NCI-H1694 treated with DMSO at 0.1 percent for 48 hours (cell line): ENCODE results near the gene FKTN.

Experiments
- DNase-seq: peaks from one replicate; lab custom pipeline; 2025; lab: John Stamatoyannopoulos, UW

The FKTN gene

DNA sequence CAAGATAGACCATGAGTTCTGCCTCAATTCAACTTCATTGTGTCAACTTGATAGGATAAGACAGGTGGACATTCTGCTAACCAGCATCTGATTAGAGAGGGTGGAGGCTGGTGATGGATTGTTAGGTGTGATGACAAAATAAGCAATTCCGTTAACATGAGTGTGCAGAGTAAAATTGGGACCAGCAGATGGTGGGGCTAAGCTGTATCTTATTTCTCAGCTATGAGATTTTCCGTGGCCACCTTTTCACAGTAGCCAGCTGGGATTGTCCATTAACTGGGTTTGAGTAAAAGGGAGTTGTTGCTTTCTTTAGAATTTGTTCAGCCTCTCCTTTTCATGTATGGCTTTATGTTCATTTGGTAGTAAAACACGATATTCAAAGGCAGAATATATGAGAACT lies 75.5 kb downstream of the FKTN start:
- no peak for DNase-seq

DNA sequence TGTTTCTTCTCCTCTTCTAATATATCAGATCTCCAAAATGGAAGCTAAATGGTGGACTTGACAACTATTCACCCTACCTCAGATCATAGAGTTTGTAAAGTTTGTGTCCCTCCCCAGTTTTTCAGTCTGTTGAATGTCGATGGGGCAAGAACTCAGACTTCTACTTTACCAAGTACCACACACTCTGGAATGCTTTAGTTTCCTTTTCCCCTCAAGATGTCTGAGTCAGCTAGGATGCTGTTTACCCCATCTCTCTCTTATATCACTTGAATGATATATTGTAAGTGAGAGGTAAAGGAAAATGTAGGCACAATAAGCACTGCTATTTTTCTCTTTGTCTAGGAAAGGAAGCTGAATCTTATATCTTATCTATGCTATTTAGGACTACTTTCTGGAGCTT lies 78.4 kb downstream of the FKTN start:
- no peak for DNase-seq

DNA sequence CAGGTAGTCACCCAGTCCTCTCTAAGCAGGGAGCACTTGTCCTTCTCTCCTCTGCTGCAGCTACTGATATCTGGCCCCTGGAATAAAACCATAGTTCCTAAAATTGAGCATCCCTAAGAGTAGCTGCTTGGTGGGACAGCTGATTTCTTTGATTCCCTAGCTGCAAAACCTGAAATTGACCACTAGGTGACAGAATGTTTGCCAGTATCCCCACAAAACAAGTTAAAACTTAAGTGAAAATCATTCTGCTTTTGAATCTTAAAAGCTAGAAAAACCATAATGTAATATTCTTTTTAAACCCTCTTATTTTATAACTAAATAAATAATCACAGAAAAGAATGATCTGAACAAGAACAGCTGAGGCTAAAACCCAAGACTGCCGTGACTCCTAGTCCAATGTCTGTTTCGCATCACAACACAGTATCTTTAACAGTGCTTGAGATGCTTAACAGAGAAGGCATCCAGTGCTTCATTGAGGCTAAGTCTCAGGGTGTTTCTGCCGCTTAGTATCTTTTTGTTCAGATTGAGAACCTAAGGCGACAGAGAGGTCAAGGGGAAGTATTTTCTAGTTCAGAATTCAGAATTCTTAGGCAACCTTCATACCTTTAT lies 80.0 kb downstream of the FKTN start:
- DNase-seq, result no peak

DNA sequence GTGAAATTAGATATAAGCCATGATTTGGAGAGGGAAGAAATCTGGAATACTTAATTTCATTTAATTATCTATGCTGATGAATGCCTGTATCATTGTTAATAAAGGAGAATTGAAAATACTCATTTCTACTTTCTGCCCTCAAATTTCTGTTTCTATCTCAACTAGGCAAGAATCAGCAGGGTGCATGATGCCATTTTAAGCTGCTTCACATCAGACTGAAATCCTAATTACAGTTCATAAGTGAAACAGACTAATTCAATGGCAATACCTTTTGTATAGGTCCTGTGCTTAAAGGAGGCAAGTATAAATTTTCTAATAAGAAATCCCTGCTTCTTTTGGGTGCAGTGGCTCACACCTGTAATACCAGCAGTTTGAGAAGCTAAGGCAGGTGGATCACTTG lies 82.0 kb downstream of the FKTN start:
- no peak for DNase-seq

DNA sequence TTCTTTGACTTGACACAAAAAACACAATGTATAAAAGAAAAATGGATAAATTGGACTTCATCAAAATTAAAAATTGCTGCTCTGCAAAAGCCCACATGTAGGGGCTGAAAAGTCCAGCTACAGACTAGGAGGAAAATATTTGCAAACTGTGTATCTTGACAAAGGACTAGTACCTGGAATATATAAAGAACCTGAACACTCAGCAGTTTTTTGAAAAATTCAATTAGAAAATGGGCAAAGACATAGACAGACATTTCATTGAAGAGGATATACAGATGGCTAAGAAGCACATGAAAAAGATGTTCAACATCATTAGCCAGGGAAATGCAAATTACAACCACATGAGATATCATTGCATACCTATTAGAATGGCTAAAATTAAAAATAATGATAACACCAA lies 85.9 kb downstream of the FKTN start:
- DNase-seq, result no peak

DNA sequence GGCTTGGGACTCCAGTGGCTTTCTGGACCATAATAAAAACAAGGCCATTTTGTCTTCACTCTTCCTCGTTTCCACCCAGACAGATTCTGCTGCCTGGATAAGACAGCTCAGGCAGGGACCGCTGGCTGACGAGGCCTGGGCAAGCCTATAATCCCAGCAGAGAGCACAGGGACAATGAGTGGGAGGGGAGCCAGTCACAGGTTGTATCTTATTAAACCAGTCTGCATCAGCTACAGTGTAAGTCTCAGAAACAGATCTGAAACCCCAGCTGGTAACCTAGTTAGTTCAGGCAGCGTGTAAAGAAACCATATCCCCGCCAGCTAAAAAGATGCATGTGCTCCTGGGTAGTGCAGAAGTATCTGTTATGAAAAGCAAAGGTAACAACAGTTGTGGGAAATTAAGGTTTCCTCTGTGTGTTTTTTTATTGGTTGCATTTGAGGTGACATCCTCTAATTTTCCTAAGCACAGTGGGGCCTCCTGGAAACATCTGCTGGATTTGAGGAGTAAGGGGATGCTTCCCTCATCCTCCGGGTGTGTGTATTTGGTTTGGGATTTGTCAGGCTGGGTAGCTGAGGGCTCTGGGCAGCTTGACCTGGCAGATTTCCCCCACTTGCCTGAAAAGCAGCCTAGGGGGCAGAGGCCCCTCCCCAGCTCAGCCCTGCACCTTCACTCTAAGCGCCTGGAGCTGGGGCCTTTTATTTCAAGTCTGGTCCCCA lies 89.1 kb downstream of the FKTN start:
- DNase-seq, result no peak

DNA sequence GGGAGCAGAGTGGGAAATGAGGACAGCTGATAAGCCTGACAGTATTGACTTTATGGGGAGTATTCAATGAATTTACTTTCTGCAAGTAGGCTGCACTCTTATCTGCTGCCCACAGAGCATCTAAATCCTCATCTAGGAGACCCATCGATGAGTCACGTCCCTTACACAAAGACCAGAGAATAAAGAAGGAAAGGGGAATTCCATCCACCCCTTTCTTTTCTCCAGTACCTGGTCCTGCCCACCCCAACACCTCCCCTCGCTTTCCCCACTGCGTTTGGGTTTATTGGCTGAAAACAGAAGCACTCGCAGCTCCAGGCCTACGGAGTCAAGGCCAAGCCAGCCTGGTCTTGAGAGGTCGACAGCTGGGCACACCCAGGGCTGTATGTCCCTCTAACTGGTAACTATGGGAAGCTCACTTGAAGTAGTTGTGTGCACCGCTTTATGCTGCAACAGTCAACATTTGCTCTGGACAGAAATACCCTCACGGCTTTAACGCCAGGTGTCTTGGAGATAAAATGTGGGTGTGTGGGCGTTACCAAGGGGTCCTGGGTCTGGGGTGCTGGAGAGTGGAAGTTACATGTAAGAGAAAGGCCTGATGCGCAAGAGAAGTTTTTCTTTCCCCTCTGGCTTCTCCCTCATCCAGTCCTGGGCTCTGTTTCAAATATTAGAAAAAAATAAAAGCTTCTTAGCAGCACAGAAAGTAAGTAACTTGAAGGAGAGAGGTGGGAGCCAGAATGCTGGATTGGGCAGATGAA lies 89.8 kb downstream of the FKTN start:
- DNase-seq, result no peak

DNA sequence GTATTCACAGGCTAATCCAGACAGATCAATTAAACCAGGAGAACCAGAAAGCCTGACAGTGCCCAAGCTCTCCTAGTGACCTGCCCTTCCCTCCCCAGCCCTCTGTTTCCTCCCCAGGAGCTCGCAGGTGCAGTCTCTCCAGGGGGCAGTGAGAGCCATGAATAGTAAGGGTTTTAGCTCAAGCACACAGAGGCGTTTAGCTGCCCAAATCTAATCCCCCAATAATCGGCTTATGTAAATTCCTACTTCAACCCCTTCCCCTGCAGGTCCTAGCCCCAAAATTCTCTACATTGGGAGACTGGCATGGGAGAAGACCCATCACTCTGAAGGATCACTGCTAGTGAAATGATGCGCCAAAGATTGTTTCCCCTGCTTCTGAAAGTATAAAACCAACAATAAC lies 93.9 kb downstream of the FKTN start:
- no peak for DNase-seq

DNA sequence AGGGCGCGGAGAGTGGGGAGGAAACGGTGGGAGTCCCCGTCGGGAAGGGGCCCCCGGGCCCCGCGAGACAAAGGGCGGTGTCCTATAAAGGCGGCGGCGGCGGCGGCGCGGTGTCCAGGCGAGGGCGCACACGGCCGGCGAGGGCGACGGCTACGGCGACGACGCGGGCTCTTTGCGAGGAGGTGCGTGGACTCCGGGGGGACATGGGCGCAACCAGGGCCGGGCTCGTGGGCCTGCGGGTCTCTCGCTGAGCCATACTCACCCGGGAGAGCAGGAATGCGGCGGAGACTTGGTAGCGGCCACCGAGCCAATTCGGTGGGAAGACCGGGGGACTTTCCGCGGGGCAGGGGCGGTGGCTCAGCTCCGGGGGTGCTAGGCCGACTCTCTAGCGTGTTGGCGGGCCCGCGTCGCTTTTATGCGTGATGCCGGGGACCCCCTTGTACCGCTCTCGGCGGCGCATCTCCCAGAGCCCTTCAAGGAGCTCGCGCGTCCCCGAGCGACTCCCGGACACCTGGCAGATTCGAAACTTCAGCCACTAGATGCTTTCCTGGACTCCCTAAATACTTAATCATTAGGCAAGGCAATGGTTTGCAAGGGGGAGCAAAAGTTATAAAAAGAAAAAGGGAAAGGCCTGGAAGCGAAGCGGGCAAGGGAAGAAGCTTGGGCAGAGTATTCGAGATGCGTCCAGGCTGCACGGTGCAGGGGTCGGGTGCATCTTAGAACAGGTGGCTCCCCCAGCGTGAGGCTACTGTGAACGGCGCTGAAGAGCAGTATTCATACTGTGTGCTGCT lies 98.4 kb downstream of the FKTN start:
- DNase-seq, result no peak

DNA sequence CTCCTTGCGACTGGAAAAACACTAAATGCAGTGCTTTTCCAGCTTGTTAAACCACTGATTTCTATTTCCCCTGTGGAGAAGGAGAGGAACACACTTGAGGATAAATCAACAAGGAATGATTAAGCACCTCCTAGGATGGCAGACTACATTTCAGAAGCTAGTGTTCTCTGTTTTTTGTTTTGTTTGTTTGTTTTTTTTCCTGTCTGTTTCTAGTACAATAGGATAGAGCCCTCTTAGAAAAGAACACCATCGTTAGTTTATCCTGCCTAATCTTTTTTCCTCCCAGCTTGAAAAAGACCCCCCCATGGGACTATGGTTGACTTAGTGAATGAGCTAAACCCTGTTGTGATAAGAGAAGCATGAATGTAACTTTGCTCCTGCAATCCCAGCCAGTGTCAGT lies 100.4 kb downstream of the FKTN start:
- no peak for DNase-seq

DNA sequence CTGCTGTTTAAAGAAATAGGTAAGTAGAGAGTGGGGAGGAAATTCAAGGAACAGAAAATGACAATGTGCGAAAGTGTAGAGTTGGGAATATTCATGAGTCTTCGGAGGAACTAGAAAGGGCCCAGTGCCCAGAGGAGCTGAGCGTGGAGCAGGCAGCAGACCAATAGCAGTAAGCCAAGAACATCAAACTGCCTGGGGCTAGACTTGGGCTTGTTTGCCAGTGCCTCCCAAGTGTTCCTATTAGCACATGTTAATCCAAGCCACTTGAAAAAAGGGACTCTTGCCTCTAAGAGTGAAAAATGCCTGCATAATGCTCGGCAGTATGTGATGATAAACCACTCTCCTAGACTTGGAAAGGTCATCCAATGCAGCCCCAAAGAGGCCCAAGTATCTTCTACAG lies 103.1 kb downstream of the FKTN start:
- DNase-seq, result no peak

DNA sequence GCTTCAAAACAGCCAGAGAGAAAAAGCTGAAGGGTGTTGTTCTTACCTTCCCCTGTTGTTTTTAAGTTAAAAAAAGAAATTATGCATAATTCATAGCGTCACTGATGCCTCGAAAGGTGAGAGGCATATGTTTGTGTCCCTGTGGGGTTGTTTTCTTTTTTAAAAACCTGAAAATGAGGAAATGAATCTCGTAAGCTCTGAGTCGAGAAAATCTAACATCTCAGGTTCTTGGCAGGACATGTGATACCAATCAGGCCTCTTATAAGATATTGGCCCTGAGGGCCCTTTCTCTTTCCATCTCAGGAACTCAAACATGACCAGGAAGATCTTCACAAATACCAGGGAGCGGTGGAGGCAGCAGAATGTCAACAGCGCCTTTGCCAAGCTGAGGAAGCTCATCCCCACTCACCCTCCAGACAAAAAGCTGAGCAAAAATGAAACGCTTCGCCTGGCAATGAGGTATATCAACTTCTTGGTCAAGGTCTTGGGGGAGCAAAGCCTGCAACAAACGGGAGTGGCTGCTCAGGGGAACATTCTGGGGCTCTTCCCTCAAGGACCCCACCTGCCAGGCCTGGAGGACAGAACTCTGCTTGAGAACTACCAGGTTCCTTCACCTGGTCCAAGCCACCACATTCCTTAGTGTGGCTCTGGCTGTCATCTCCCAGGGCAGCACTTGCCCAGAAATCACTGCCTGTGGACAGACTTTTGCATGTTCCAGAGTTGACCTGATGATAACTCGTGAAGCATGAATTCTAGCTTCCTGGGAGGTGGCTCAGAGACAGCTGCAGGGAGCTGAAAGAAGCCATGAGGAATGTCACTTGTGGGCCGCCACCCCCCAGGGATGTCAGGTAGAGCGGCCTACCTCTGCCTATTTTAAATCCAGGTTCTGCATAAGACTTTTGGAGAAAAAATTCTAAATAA lies 104.5 kb downstream of the FKTN start, which contains the start of gene TAL2:
TSS of gene TAL2 (plus strand) at position 274 of the 921 bp plus-strand sequence. CDS start at position 314, 40 bp downstream.
- no peak for DNase-seq

DNA sequence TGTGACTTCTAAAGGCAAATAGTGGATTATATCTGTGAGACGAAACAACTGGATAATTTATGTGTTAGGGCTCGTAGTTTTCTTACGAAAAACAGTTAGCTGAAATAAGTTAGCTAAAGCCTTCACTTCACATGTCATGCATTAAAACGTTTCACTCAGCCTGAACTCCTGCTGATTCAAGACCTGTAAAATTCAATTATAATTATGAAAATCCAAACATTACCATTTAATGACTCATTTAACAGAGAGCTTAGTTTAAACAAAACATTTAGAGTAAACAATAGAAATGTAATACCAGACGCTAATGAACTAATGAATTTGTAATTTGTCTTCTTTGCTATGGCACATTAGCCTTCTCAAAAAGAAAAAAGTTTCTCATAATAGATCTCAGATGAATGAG lies 106.0 kb downstream of the FKTN start:
- no peak for DNase-seq

DNA sequence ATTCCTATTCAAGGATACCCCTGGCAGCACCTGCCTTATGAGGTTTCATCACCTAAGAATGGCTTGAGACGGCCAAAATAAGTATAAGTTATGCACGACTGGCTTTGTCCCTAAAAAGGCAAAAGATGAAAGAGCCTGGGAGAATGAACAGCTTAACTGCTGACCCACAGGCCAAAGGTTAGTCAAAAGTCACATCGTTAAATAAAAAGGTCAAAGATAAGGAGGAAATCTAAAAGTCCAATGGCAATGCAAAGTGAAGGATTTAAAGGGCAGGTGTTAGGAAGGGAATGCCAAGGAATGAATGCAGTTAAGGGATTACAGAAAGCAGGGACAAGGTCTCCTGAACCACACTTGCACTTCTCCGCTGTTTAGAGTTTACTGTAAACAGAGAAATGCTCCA lies 109.9 kb downstream of the FKTN start:
- no peak for DNase-seq

DNA sequence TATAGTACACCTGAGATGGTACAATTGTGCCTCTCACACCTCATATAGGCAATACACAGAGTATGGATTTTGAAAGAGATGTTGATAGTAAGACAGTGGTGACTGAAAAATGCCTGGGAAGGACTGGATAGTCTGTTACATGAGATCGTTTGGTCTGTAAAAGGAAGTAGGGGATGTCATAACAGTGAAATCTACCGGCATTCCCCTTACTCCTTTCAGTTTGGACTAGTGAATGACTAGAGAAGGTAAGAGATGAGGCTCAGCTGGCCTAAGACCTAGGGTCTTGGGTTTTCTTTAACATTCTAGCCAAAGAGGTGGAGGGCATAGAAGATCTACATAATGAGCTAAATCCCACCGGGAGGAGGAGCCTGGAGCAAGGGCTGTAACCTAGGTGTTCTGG lies 112.4 kb downstream of the FKTN start:
- DNase-seq, result no peak

DNA sequence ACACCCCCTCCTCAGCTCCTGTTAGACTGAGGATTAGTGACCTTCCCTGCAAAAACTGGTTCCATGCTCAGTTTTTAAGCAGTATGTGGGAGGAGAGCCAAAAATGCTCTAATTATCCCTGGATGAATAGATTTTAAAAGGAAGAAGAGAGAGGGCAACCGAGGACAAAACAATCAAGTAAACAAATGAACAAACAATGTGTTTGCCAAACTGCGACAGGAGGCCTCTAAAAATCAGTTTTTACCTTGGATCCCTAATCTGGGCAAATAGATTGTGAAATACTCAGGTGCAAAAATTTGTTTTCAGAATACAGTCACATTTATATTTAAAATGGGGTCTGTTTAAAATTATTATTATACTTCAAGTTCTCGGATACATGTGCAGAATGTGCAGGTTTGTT lies 112.8 kb downstream of the FKTN start:
- peak; percentile 3 for DNase-seq

DNA sequence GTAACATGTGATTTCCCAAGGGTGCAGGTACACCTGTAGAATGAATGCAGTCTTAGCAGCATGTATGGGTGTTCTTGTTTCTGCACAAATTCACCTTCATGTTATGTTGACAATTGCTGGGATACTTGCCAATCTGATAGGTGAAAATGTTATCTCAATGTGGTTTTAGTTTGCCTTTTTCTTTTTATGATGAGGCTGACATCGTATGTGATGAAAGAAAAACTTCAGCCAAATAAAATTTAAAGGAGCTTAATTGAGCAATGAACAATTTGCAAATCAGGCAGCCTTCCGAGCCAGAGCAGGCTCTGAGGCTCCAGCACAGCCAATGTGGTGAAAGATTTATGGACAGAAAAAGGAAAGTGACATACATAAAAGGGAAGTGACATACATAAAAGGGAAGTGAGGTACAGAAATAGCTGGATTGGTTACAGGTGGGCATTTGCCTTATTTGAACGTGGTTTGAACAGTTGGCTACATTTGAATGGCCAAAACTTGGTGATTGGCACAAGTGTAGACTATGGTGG lies 114.8 kb downstream of the FKTN start:
- no peak for DNase-seq

DNA sequence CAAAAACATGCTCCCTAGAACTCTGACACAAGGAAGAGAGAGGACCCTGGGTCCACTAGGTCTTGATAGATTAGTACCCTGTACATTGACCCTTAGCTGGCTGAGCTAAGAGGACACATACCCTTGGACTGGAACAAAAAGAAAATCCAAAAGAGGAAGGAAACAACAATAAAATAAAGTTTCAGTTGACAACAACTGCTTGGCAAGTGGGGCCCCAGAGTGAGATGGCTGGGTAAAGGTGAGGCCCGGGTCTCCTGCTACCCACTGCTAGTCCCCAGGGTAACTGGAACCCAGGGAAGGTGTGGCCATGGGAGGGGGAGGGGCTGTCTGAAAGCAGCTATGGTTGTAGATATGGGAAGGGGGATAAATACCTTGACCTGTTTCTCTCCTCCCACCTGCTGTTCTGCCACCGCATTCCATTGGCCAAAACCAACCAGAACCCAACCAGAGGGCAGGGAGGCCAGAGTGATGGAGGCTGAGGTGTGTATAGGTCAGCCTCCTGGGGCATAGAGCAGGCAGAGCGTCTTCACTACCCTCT lies 116.0 kb downstream of the FKTN start:
- DNase-seq, result no peak

DNA sequence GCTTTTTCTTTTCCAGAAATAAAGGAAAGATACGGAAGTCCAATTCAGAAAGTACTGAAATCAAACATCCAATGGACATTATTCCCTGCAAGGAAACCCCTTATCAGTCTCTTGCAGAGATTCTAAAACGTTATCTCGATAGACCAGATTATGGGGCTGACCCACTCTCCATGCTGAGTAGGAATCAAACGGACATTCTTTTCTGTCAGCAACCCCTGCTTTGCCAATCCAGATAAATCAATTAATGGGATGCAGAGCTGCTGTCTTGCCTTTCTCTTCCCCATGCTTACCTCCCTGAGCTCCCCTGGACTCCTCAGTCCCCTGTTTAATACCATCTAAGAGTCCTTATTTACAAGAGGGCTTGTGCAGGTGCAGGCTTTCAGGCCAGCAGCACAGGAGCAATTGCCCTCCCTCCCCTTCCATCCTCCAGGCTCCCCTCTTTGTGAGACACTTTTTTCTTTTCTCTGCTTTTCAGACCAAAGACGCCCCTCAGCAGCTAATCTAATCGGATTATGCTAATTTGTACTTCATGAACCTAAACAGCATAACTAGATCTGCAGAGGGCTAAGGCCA lies 118.5 kb downstream of the FKTN start:
- no peak for DNase-seq

DNA sequence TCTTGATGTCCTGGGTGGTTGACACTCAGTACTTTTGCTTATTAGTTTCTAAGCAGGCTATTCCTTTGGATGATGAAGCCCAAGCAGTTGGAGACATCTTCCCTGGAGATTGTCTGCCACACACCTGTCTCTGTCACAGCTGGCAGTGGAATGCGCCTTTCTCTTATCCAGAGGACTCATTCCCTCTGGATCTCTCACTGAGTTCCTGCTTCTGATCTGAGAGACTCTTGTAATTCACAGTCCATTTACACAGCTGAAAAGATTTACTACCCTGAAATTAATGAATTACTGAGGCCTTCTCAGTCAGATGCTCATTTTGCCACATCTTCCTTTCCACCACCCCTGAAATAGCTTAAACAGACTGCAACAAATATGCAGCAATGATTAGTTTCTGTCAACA lies 120.2 kb downstream of the FKTN start:
- DNase-seq, result no peak

DNA sequence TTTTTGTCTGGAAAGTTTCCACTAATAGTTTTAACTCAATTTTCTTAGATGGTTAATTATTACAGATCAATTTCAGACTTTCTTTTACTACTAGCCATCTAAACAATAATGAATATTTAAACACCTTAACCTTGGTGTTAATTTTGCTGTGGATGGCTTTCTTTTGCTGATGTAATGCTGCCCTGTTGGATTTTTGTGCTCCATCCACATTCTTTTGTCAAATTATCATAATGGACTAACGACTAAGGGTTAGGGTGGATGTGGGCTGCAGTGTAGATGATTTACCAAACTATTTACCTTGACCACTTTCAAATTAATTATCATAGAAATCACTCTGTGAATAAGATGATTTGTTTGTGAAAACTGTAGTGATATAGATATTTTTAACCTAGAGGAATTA lies 120.8 kb downstream of the FKTN start:
- DNase-seq, result no peak
